NB4 (cell line): ENCODE results near the gene P2RY11.

ENCODE experiments used
- DNase-seq: peaks from one replicate; pipeline ENCODE4 v3.0.0; 2010; ENCODE audit warnings: low read depth
- H3K4me3 ChIP-seq: one replicate; pipeline ENCODE4 v1.5.1; 2011; ENCODE audit warnings: mild to moderate bottlenecking, low read depth, low read length, moderate library complexity
- CTCF ChIP-seq: IDR thresholded peaks from one replicate; pipeline ENCODE4 v1.5.1; 2012; ENCODE audit warnings: low read depth, low read length
- MAX ChIP-seq: IDR thresholded peaks from 2 replicates; pipeline ENCODE4 v1.6.1; 2011; ENCODE audit warnings: low read depth, low read length
- MYC ChIP-seq: IDR thresholded peaks from 2 replicates; pipeline ENCODE4 v1.6.1; 2011; ENCODE audit warnings: low read depth, low read length
- POLR2A ChIP-seq: IDR thresholded peaks from 2 replicates; pipeline ENCODE4 v1.6.1; 2011; ENCODE audit warnings: mild to moderate bottlenecking; ENCODE audit not compliant: insufficient read length; ENCODE audit errors: extremely low read depth

Gene P2RY11

GRCh38 chr19:10139952-10140351 is 28.5 kb downstream of the P2RY11 start:
- no peak overlapping the region for H3K4me3 ChIP-seq
- TF ChIP-seq MAX = no peak
- TF ChIP-seq POLR2A = no peak
- no peak for TF ChIP-seq CTCF
- TF ChIP-seq MYC = no peak
- DNase-seq = no peak

GRCh38 chr19:10141479-10141878 is 30.0 kb downstream of the P2RY11 start:
- no peak for TF ChIP-seq MYC
- TF ChIP-seq MAX = no peak
- no peak for TF ChIP-seq POLR2A
- TF ChIP-seq CTCF = no peak
- no peak for DNase-seq
- no peak overlapping the region for H3K4me3 ChIP-seq

- TF ChIP-seq CTCF = no peak
- no peak for TF ChIP-seq MAX
- no peak for TF ChIP-seq POLR2A
- no peak for TF ChIP-seq MYC
- H3K4me3 ChIP-seq = no peak overlapping the region
- no peak for DNase-seq
Measured at GRCh38 chr19:10141973-10142372, 30.5 kb downstream of the P2RY11 start.

- DNase-seq = no peak
- H3K4me3 ChIP-seq = no peak overlapping the region
- TF ChIP-seq MYC (no peak), MAX (no peak), CTCF (no peak), POLR2A (no peak)
Measured at GRCh38 chr19:10142701-10143375, 31.3 kb downstream of the P2RY11 start.

- no peak overlapping the region for H3K4me3 ChIP-seq
- no peak for DNase-seq
- TF ChIP-seq MAX (no peak), POLR2A (no peak), CTCF (no peak), MYC (no peak)
Measured at GRCh38 chr19:10143681-10144080, 32.2 kb downstream of the P2RY11 start.
